Mesenchymal stem cell (in vitro differentiated cells and primary cell): ENCODE measurements around the gene C18orf63.
"Not testable (repeated sequence)": the region's sequence is repeated elsewhere in the genome, so short reads cannot be mapped to it uniquely, and the experiment has no call there.

Source experiments
- DNase-seq: peaks from one replicate; pipeline ENCODE4 v3.0.0-alpha.2; 2013
- H2AFZ ChIP-seq: one replicate; pipeline ENCODE4 v1.6.1; 2013; ENCODE audit warnings: low read depth, mild to moderate bottlenecking, control low read depth, inconsistent platforms, low read length, moderate library complexity
- H2AK5ac ChIP-seq: 2 replicates; pipeline ENCODE4 v1.6.1; 2013; ENCODE audit warnings: low read length, moderate library complexity, mild to moderate bottlenecking, inconsistent platforms; ENCODE audit not compliant: severe bottlenecking
- H2BK120ac ChIP-seq: one replicate; pipeline ENCODE4 v1.6.1; 2013; ENCODE audit warnings: low read depth, mild to moderate bottlenecking, inconsistent platforms, low read length, moderate library complexity
- H2BK12ac ChIP-seq, 2 experiments: one replicate each; pipeline ENCODE4 v1.6.1; 2013; ENCODE audit warnings: inconsistent platforms in 2 of 2, low read length in 2 of 2, mild to moderate bottlenecking in 2 of 2, moderate library complexity in 2 of 2, control low read depth in 1 of 2
- H2BK15ac ChIP-seq: one replicate; pipeline ENCODE4 v1.6.1; 2013; ENCODE audit warnings: mild to moderate bottlenecking, low read depth, inconsistent platforms; ENCODE audit not compliant: poor library complexity, severe bottlenecking
- H2BK5ac ChIP-seq: 2 replicates; pipeline ENCODE4 v1.6.1; 2013; ENCODE audit warnings: low read depth, mild to moderate bottlenecking, low read length, control low read depth, inconsistent platforms; ENCODE audit not compliant: poor library complexity, severe bottlenecking
- H3K14ac ChIP-seq, 2 experiments: one replicate each; pipeline ENCODE4 v1.6.1; 2013; ENCODE audit warnings: inconsistent platforms in 2 of 2, low read length in 2 of 2, control low read depth in 1 of 2, mild to moderate bottlenecking in 1 of 2, moderate library complexity in 1 of 2
- H3K18ac ChIP-seq, 2 experiments: one replicate each; pipeline ENCODE4 v1.6.1; 2013; ENCODE audit warnings: inconsistent platforms in 2 of 2, low read length in 2 of 2, control low read depth in 1 of 2, low read depth in 1 of 2, mild to moderate bottlenecking in 1 of 2
- H3K23ac ChIP-seq, 2 experiments: one replicate each; pipeline ENCODE4 v1.6.1; 2013; ENCODE audit warnings: inconsistent platforms in 2 of 2, low read length in 2 of 2, mild to moderate bottlenecking in 2 of 2, moderate library complexity in 2 of 2, control low read depth in 1 of 2
- H3K27ac ChIP-seq: 2 replicates; pipeline ENCODE4 v1.5.1; 2013; ENCODE audit warnings: mild to moderate bottlenecking, moderate library complexity, low read length, control low read depth, inconsistent platforms; ENCODE audit not compliant: poor library complexity, severe bottlenecking
- H3K27me3 ChIP-seq, 2 experiments: 2 replicates each; pipeline versions ENCODE4 v1.6.1 to v1.7.0; 2013; ENCODE audit warnings: low read length in 2 of 2, mild to moderate bottlenecking in 2 of 2, moderate library complexity in 2 of 2, control low read depth in 1 of 2, inconsistent platforms in 1 of 2; ENCODE audit not compliant: control insufficient read depth in 1 of 2, insufficient read depth in 1 of 2
- H3K36me3 ChIP-seq, 2 experiments: 2 replicates each; pipeline versions ENCODE4 v1.6.1 to v1.7.0; 2013; ENCODE audit warnings: low read length in 2 of 2, control low read depth in 1 of 2, inconsistent platforms in 1 of 2, low read depth in 1 of 2, mild to moderate bottlenecking in 1 of 2; ENCODE audit not compliant: insufficient read depth in 2 of 2, control insufficient read depth in 1 of 2
- H3K4ac ChIP-seq, 2 experiments: one replicate each; pipeline ENCODE4 v1.6.1; 2013; ENCODE audit warnings: inconsistent platforms in 2 of 2, low read length in 2 of 2, mild to moderate bottlenecking in 2 of 2, moderate library complexity in 2 of 2, control low read depth in 1 of 2, low read depth in 1 of 2
- H3K4me1 ChIP-seq: 2 replicates; pipeline ENCODE4 v1.6.1; 2013; ENCODE audit warnings: low read depth, low read length, control low read depth; ENCODE audit not compliant: control insufficient read depth, insufficient read depth
- H3K4me2 ChIP-seq: 2 replicates; pipeline ENCODE4 v1.6.1; 2013; ENCODE audit warnings: low read length, mild to moderate bottlenecking, inconsistent platforms; ENCODE audit not compliant: poor library complexity, severe bottlenecking
- H3K4me3 ChIP-seq, 2 experiments: 2 replicates each; pipeline versions ENCODE4 v1.5.1 to v1.7.0; 2013; ENCODE audit warnings: low read length in 2 of 2, mild to moderate bottlenecking in 2 of 2, control low read depth in 1 of 2, low read depth in 1 of 2; ENCODE audit not compliant: insufficient read depth in 1 of 2
- H3K79me1 ChIP-seq: replicated peaks from 2 replicates; pipeline ENCODE4 v1.6.1; 2013; ENCODE audit warnings: mild to moderate bottlenecking, control low read depth, low read length, inconsistent platforms; ENCODE audit not compliant: poor library complexity, severe bottlenecking
- H3K9ac ChIP-seq: 2 replicates; pipeline ENCODE4 v1.7.0; 2013; ENCODE audit warnings: mild to moderate bottlenecking, low read length, moderate library complexity
- H3K9me3 ChIP-seq: 2 replicates; pipeline ENCODE4 v1.7.0; 2013; ENCODE audit warnings: mild to moderate bottlenecking, low read length; ENCODE audit not compliant: control insufficient read depth
- H4K8ac ChIP-seq: one replicate; pipeline ENCODE4 v1.6.1; 2013; ENCODE audit warnings: inconsistent platforms, mild to moderate bottlenecking, low read length, moderate library complexity
- H4K91ac ChIP-seq: one replicate; pipeline ENCODE4 v1.6.1; 2013; ENCODE audit warnings: mild to moderate bottlenecking, low read length, inconsistent platforms
- WGBS: methylation state at CpG from one replicate; pipeline ENCODE4 v1.1.7; 2013; ENCODE audit warnings: mixed read lengths; 5-methylcytosine and 5-hydroxymethylcytosine counted together

The C18orf63 gene

GRCh38 chr18:74283646-74284045 is 32.0 kb upstream of the C18orf63 start:
- no peak overlapping the region for H2AFZ ChIP-seq
- H3K4me1 ChIP-seq, result peaks cover 7% of the 10 kb centered on the region
- H3K27me3 ChIP-seq, result no peaks in the 10 kb centered on the region
- H3K4me2 ChIP-seq, result no peak overlapping the region
- no peak overlapping the region for H2BK15ac ChIP-seq
- H3K27ac ChIP-seq, result no peak overlapping the region
- H3K9ac ChIP-seq, result peak overlapping the region; percentile 5
- no peak for DNase-seq
- peak overlapping the region in 1 of 2 experiments; percentile 8 for H3K4me3 ChIP-seq
- no peak overlapping the region for H4K91ac ChIP-seq
- H2BK12ac ChIP-seq, result no peak overlapping the region
- no peak overlapping the region for H3K23ac ChIP-seq
- no peak overlapping the region for H3K4ac ChIP-seq
- no peak overlapping the region for H4K8ac ChIP-seq
- H2AK5ac ChIP-seq, result no peak overlapping the region
- H2BK5ac ChIP-seq, result no peak overlapping the region
- H3K14ac ChIP-seq, result no peak overlapping the region
- 92% methylated on average over 10 of the region's 10 CpGs for WGBS
- no peaks in the 10 kb centered on the region for H3K9me3 ChIP-seq
- H3K36me3 ChIP-seq, result peaks cover 0 to 6% of the 10 kb centered on the region in 2 experiments
- no peak overlapping the region for H2BK120ac ChIP-seq
- H3K18ac ChIP-seq, result no peak overlapping the region
- peaks cover 36% of the 10 kb centered on the region for H3K79me1 ChIP-seq

GRCh38 chr18:74284191-74284979 is 31.3 kb upstream of the C18orf63 start:
- peaks cover 32% of the 10 kb centered on the region for H3K79me1 ChIP-seq
- peaks cover 10% of the 10 kb centered on the region for H3K4me1 ChIP-seq
- H2AK5ac ChIP-seq, result no peak overlapping the region
- peak overlapping the region in 1 of 2 experiments; percentile 29 for H3K18ac ChIP-seq
- peak overlapping the region; percentile 70 for H4K8ac ChIP-seq
- H3K4ac ChIP-seq, result peak overlapping the region in 1 of 2 experiments; percentile 13
- WGBS, result 59% methylated on average over 8 of the region's 11 CpGs
- H3K36me3 ChIP-seq, result peaks cover 0 to 6% of the 10 kb centered on the region in 2 experiments
- peak overlapping the region in 1 of 2 experiments; percentile 34 for H3K23ac ChIP-seq
- H3K27me3 ChIP-seq, result no peaks in the 10 kb centered on the region
- H4K91ac ChIP-seq, result no peak overlapping the region
- no peaks in the 10 kb centered on the region for H3K9me3 ChIP-seq
- no peak overlapping the region for H3K4me2 ChIP-seq
- H2BK12ac ChIP-seq, result no peak overlapping the region
- peak overlapping the region in 1 of 2 experiments; percentile 36 for H3K4me3 ChIP-seq
- no peak overlapping the region for H3K27ac ChIP-seq
- H3K14ac ChIP-seq, result peak overlapping the region in 1 of 2 experiments; percentile 74
- H2BK120ac ChIP-seq, result no peak overlapping the region
- no peak overlapping the region for H2AFZ ChIP-seq
- H3K9ac ChIP-seq, result peak overlapping the region; percentile 67
- peak overlapping the region; percentile 19 for H2BK15ac ChIP-seq
- H2BK5ac ChIP-seq, result no peak overlapping the region
- DNase-seq, result no peak

- no peaks in the 10 kb centered on the region for H3K27me3 ChIP-seq
- peak overlapping the region in 1 of 2 experiments; percentile 34 for H3K23ac ChIP-seq
- peak overlapping the region in 1 of 2 experiments; percentile 13 for H3K4ac ChIP-seq
- WGBS, result 100% methylated on average over 1 of the region's 1 CpG
- H3K9ac ChIP-seq, result peak overlapping the region; percentile 67
- H3K4me2 ChIP-seq, result no peak overlapping the region
- no peak overlapping the region for H3K18ac ChIP-seq
- H3K79me1 ChIP-seq, result peaks cover 30% of the 10 kb centered on the region
- H3K4me3 ChIP-seq, result peak overlapping the region in 1 of 2 experiments; percentile 36
- H3K9me3 ChIP-seq, result no peaks in the 10 kb centered on the region
- H3K36me3 ChIP-seq, result peaks cover 0 to 4% of the 10 kb centered on the region in 2 experiments
- no peak overlapping the region for H2BK12ac ChIP-seq
- no peak overlapping the region for H2BK15ac ChIP-seq
- no peak overlapping the region for H2AFZ ChIP-seq
- H4K8ac ChIP-seq, result no peak overlapping the region
- no peak overlapping the region for H2BK5ac ChIP-seq
- H2BK120ac ChIP-seq, result no peak overlapping the region
- peak overlapping the region in 1 of 2 experiments; percentile 74 for H3K14ac ChIP-seq
- no peak overlapping the region for H3K27ac ChIP-seq
- H2AK5ac ChIP-seq, result no peak overlapping the region
- H3K4me1 ChIP-seq, result peaks cover 10% of the 10 kb centered on the region
- H4K91ac ChIP-seq, result no peak overlapping the region
- no peak for DNase-seq
These were observed 30.7 kb upstream of the C18orf63 start for GRCh38 chr18:74284980-74285355.

- H3K4me1 ChIP-seq, H3K4me2 ChIP-seq, H2AK5ac ChIP-seq, DNase-seq, H3K18ac ChIP-seq, H2BK120ac ChIP-seq, H2BK15ac ChIP-seq, H2AFZ ChIP-seq, H2BK5ac ChIP-seq, H3K4ac ChIP-seq, H3K23ac ChIP-seq, H2BK12ac ChIP-seq, H3K36me3 ChIP-seq, H3K27me3 ChIP-seq, H3K27ac ChIP-seq, H4K91ac ChIP-seq, H3K9ac ChIP-seq, H3K14ac ChIP-seq, H3K4me3 ChIP-seq, H3K9me3 ChIP-seq, H4K8ac ChIP-seq: not testable (repeated sequence)
- WGBS, result 96% methylated on average over 2 of the region's 3 CpGs
- peaks cover 30% of the 10 kb centered on the region for H3K79me1 ChIP-seq
These were observed 30.1 kb upstream of the C18orf63 start for GRCh38 chr18:74285583-74285982.
